Stimulated activated CD4-positive, alpha-beta T cell treated with anti-CD3 and anti-CD28 coated beads, Interleukin-4, amount 100 ng/mL, for 1 hour (primary cell): ENCODE data around the gene WIPF3.
"Not testable (repeated sequence)": the region's sequence is repeated elsewhere in the genome, so short reads cannot be mapped to it uniquely, and the experiment has no call there.

Source experiments
- DNase-seq: peaks from one replicate; pipeline ENCODE4 v3.0.0-alpha.2; 2020

WIPF3 gene

GRCh38 chr7:29957521-29958310 is 151.4 kb downstream of the WIPF3 start:
- DNase-seq, result no peak

- DNase-seq, result no peak
These were observed 152.5 kb downstream of the WIPF3 start for GRCh38 chr7:29958667-29959358.

- DNase-seq, result not testable (repeated sequence)
These were observed 155.3 kb downstream of the WIPF3 start for GRCh38 chr7:29961611-29962010.

GRCh38 chr7:29962035-29962434 is 155.7 kb downstream of the WIPF3 start:
- DNase-seq, result no peak

- no peak for DNase-seq
These were observed 158.7 kb downstream of the WIPF3 start for GRCh38 chr7:29965030-29965429.
